WTC11 (cell line): ENCODE results near the gene TPCN2. TPM values are rescaled to one million over a fixed set of nuclear protein-coding genes. Genes with fewer than 3 reads are reported as not detected.
A peak's percentile ranks its signal among the peaks of the same experiment; 100 is the strongest.

Experiments
- ATAC-seq: fragments of 200-7000 bp; cut with Tn5 transposase; 2 replicates; pipeline ENCODE4 v1.10.0; 2021; ENCODE audit warnings: mild to moderate bottlenecking, moderate library complexity
- CTCF ChIA-PET: fragments of 300-600 bp; sonication (Branson Sonifier 250); formaldehyde crosslinking; loops from one replicate; lab custom pipeline; 2021; ENCODE audit warnings: antibody characterized with exemption; lab: Charles Lee
- POLR2A ChIA-PET: fragments of 350-600 bp; sonication (Branson Sonifier 250); formaldehyde crosslinking; loops from one replicate; lab custom pipeline; 2021; ENCODE audit warnings: antibody characterized with exemption; lab: Charles Lee
- DNase-seq: peaks from one replicate; pipeline ENCODE4 v3.0.0; 2021; ENCODE audit warnings: low spot score
- H3K27ac Mint-ChIP-seq: 2 replicates; pipeline ENCODE4 v1.8.0; 2021; ENCODE audit warnings: mixed read lengths
- H3K27me3 Mint-ChIP-seq: 2 replicates; pipeline ENCODE4 v1.8.0; 2021; ENCODE audit warnings: low read depth, mild to moderate bottlenecking, moderate library complexity, mixed read lengths
- H3K36me3 Mint-ChIP-seq: 2 replicates; pipeline ENCODE4 v1.8.0; 2021; ENCODE audit warnings: mixed read lengths
- H3K4me1 Mint-ChIP-seq: 2 replicates; pipeline ENCODE4 v1.8.0; 2022; ENCODE audit warnings: mixed read lengths
- H3K4me3 Mint-ChIP-seq: 2 replicates; pipeline ENCODE4 v1.8.0; 2021; ENCODE audit warnings: mild to moderate bottlenecking, moderate library complexity, mixed read lengths
- H3K9me3 Mint-ChIP-seq: 2 replicates; pipeline ENCODE4 v1.8.0; 2021; ENCODE audit warnings: mixed read lengths
- ATF1 ChIP-seq: sonication (generic); formaldehyde crosslinking; IDR thresholded peaks from 2 replicates; pipeline ENCODE4 v1.8.1; 2023; ENCODE audit warnings: mild to moderate bottlenecking, moderate library complexity, missing genetic modification reagents
- ETV6 ChIP-seq: sonication (generic); formaldehyde crosslinking; IDR thresholded peaks from 2 replicates; pipeline ENCODE4 v1.8.1; 2022; ENCODE audit warnings: mild to moderate bottlenecking, missing genetic modification reagents
- OVOL2 ChIP-seq: fragments of 250-450 bp; sonication (Bioruptor Pico); IDR thresholded peaks from 2 replicates; pipeline ENCODE4 v1.9.0; 2021; ENCODE audit warnings: mild to moderate bottlenecking, borderline replicate concordance
- PRRX2 ChIP-seq: fragments of 250-450 bp; sonication (Bioruptor Pico); IDR thresholded peaks from 2 replicates; pipeline ENCODE4 v1.8.0; 2021; ENCODE audit warnings: mild to moderate bottlenecking
- TEAD1 ChIP-seq: sonication (generic); formaldehyde crosslinking; IDR thresholded peaks from 2 replicates; pipeline ENCODE4 v1.8.0; 2022; ENCODE audit warnings: mild to moderate bottlenecking, missing genetic modification reagents
- ZNF219 ChIP-seq: sonication (generic); formaldehyde crosslinking; IDR thresholded peaks from 2 replicates; pipeline ENCODE4 v1.8.0; 2023; ENCODE audit warnings: missing genetic modification reagents, mild to moderate bottlenecking, borderline replicate concordance
- ZNF263 ChIP-seq: sonication (generic); formaldehyde crosslinking; IDR thresholded peaks from 2 replicates; pipeline ENCODE4 v1.8.1; 2022; ENCODE audit warnings: low read depth, mild to moderate bottlenecking, moderate library complexity, missing genetic modification reagents
- total RNA-seq: library from RNA; stranded (reverse); gene quantifications from 3 replicates; pipeline ENCODE4 v1.2.3, GENCODE V29; 2021
- TF ChIP-seq, protein P1 (sequence below): fragments of 250-450 bp; sonication (Bioruptor Pico); conservative IDR thresholded peaks from 2 replicates; pipeline ENCODE4 v1.9.0; 2021; ENCODE audit warnings: mild to moderate bottlenecking
- TF ChIP-seq, protein P2 (sequence below): fragments of 250-450 bp; sonication (Bioruptor Pico); IDR thresholded peaks from 2 replicates; pipeline ENCODE4 v1.9.0; 2021; ENCODE audit warnings: mild to moderate bottlenecking
- TF ChIP-seq, protein P3 (sequence below): sonication (generic); formaldehyde crosslinking; IDR thresholded peaks from 2 replicates; pipeline ENCODE4 v1.8.1; 2023; ENCODE audit warnings: mild to moderate bottlenecking, missing genetic modification reagents, moderate library complexity
- TF ChIP-seq, protein P4 (sequence below): sonication (generic); formaldehyde crosslinking; IDR thresholded peaks from 2 replicates; pipeline ENCODE4 v1.8.1; 2023; ENCODE audit warnings: mild to moderate bottlenecking, missing genetic modification reagents
- TF ChIP-seq, protein P5 (sequence below): sonication (generic); formaldehyde crosslinking; IDR thresholded peaks from 2 replicates; pipeline ENCODE4 v1.8.1; 2022; ENCODE audit warnings: missing genetic modification reagents, borderline replicate concordance
- TF ChIP-seq, protein P6 (sequence below): sonication (generic); formaldehyde crosslinking; IDR thresholded peaks from 2 replicates; pipeline ENCODE4 v1.8.0; 2022; ENCODE audit warnings: mild to moderate bottlenecking, missing genetic modification reagents

TPCN2 gene
- total RNA-seq, 1 experiment from 2014 or later = 24.6 TPM

DNA sequence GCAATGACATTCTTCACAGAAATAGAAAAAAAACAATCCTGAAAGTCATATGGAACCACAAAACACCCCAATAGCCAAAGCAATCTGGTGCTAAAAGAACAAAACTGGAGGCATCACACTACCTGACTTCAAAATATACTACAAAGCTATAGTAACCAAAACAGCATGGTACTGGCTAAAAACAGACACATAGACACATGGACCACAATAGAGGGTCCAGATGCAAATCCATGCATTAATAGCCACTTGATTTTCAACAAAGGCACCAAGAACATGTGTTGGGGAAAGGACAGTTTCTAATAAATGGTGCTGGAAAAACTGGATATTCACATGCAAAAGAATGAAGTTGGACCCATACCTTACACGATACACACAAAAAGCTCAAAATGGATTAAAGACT, 79.2 kb downstream of the TPCN2 start (continued):
- TF ChIP-seq, protein P1, sequence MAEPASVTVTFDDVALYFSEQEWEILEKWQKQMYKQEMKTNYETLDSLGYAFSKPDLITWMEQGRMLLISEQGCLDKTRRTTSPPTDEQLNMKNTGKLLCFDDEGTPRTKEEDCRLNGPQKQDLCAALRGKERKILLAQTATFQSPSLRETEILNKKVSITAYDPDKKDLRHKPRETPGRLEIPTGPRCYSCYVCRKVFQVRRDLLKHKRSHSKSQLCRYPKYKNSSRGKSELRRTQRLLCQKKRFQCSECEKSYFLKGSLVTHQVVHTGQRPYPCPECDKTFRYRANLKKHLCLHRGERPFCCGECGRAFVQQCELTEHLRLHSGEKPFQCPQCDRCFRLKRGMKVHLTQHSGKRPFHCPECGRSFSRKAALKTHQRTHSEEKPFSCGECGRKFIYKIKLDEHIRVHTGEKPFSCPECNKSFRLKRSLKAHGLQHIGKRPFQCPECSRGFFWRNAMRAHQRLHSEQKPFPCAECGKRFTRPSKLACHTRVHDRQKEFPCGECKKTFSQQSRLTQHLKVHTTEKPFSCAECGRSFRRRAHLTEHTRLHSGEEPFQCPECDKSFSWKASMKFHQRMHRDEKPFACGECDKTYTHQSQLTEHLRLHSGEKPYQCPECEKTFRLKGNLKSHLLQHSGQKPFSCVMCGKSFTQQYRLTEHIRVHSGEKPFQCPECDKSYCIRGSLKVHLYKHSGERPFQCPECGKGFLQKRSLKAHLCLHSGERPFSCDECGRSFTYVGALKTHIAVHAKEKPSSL (CRISPR knock-in tag) = no peak
- no peak for TF ChIP-seq ZNF263 (CRISPR knock-in tag)
- TF ChIP-seq, protein P2, sequence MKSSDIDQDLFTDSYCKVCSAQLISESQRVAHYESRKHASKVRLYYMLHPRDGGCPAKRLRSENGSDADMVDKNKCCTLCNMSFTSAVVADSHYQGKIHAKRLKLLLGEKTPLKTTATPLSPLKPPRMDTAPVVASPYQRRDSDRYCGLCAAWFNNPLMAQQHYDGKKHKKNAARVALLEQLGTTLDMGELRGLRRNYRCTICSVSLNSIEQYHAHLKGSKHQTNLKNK (CRISPR knock-in tag) = no peak
- no peak for TF ChIP-seq TEAD1 (CRISPR knock-in tag)

DNA sequence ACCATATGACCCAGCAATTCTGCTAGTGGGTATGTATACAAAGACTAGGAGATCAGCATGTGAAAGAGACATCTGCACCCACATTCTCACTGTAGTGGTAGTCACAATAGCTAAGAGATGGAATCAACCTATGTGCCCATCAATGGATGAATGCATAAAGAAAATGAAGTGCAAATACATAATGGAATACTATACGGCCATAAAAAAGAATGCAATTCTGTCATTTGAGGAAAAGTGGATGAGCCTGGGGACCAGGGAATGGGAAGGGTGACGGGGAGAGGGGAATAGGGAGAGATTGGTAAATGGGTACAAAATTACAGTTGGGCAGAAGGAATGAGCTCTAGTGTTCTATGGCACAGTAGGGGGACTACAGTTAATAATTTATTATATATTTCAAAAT, 80.3 kb downstream of the TPCN2 start:
- Mint-ChIP-seq H3K27me3 (peaks cover 8% of the 10 kb centered on the region; the same call in 1 of the 2 replicates), H3K36me3 (peaks cover 30% of the 10 kb centered on the region), H3K27ac (no peak overlapping the region), H3K4me1 (peaks cover 13% of the 10 kb centered on the region), H3K9me3 (peaks cover 40% of the 10 kb centered on the region), H3K4me3 (no peak overlapping the region)
- ChIA-PET CTCF (no interaction called here), POLR2A (no interaction called here)
- TF ChIP-seq, protein P3, sequence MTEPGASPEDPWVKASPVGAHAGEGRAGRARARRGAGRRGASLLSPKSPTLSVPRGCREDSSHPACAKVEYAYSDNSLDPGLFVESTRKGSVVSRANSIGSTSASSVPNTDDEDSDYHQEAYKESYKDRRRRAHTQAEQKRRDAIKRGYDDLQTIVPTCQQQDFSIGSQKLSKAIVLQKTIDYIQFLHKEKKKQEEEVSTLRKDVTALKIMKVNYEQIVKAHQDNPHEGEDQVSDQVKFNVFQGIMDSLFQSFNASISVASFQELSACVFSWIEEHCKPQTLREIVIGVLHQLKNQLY (CRISPR knock-in tag) = no peak
- no peak for DNase-seq
- no peak for ATAC-seq

DNA sequence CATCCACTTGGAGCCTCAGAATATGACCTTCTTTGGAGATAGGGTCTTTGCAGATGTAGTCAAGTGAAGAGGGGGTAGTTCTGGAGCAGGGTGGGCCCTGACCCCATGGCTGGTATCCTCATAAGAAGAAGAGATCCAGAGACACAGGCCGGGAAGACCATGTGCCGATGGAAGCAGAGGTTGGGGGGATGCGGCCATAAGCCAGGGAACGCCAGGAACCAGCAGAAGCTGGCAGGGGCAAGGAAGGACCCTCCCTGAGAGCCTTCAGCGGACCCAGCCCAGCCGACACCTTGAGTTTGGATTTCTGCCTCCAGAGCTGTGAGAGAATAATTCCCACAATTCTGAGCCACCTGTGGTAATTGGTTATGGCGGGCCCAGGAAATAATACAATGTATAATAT, 80.9 kb downstream of the TPCN2 start:
- ChIA-PET POLR2A (no interaction called here), CTCF (interaction anchor here (3.0 kb wide), 1 partner anchor 164 kb away, joined by 27 read pairs; the partner anchor contains the start of gene MYEOV)
- ATAC-seq (no peak), DNase-seq (peak; percentile 2)
- peaks cover 32% of the 10 kb centered on the region for H3K36me3 Mint-ChIP-seq
- peak overlapping the region; percentile 76; the same call in 1 of the 2 replicates for H3K27ac Mint-ChIP-seq
- H3K4me1 Mint-ChIP-seq = peaks cover 10% of the 10 kb centered on the region
- TF ChIP-seq, protein P4, sequence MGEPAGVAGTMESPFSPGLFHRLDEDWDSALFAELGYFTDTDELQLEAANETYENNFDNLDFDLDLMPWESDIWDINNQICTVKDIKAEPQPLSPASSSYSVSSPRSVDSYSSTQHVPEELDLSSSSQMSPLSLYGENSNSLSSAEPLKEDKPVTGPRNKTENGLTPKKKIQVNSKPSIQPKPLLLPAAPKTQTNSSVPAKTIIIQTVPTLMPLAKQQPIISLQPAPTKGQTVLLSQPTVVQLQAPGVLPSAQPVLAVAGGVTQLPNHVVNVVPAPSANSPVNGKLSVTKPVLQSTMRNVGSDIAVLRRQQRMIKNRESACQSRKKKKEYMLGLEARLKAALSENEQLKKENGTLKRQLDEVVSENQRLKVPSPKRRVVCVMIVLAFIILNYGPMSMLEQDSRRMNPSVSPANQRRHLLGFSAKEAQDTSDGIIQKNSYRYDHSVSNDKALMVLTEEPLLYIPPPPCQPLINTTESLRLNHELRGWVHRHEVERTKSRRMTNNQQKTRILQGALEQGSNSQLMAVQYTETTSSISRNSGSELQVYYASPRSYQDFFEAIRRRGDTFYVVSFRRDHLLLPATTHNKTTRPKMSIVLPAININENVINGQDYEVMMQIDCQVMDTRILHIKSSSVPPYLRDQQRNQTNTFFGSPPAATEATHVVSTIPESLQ = no peak
- TF ChIP-seq ZNF219 (CRISPR knock-in tag) = no peak
- TF ChIP-seq OVOL2 = no peak
- TF ChIP-seq PRRX2 (CRISPR knock-in tag) = no peak
- TF ChIP-seq, protein P5, sequence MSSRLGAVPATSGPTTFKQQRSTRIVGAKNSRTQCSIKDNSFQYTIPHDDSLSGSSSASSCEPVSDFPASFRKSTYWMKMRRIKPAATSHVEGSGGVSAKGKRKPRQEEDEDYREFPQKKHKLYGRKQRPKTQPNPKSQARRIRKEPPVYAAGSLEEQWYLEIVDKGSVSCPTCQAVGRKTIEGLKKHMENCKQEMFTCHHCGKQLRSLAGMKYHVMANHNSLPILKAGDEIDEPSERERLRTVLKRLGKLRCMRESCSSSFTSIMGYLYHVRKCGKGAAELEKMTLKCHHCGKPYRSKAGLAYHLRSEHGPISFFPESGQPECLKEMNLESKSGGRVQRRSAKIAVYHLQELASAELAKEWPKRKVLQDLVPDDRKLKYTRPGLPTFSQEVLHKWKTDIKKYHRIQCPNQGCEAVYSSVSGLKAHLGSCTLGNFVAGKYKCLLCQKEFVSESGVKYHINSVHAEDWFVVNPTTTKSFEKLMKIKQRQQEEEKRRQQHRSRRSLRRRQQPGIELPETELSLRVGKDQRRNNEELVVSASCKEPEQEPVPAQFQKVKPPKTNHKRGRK (CRISPR knock-in tag) = no peak
- no peak for TF ChIP-seq ATF1 (CRISPR knock-in tag)
- TF ChIP-seq, protein P6, sequence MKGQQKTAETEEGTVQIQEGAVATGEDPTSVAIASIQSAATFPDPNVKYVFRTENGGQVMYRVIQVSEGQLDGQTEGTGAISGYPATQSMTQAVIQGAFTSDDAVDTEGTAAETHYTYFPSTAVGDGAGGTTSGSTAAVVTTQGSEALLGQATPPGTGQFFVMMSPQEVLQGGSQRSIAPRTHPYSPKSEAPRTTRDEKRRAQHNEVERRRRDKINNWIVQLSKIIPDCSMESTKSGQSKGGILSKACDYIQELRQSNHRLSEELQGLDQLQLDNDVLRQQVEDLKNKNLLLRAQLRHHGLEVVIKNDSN (CRISPR knock-in tag) = no peak
- TF ChIP-seq, protein P1 (CRISPR knock-in tag) = no peak
- no peak for TF ChIP-seq ETV6 (CRISPR knock-in tag)
- TF ChIP-seq, all 79 proteins: peak for 0
- Mint-ChIP-seq H3K9me3 (peaks cover 39% of the 10 kb centered on the region), H3K4me3 (no peak overlapping the region), H3K27me3 (peaks cover 8% of the 10 kb centered on the region; the same call in 1 of the 2 replicates)
